ENCODE data around the gene MRPL18. TPM values are rescaled to one million over a fixed set of nuclear protein-coding genes. Genes with fewer than 3 reads are reported as not detected.

The MRPL18 gene
- total RNA-seq (2022; extraction: Qiagen RNA extraction; ENCODE audit: low read depth): 82.2 to 94.5 TPM (median 91.5 TPM) in 5 replicates

DNA sequence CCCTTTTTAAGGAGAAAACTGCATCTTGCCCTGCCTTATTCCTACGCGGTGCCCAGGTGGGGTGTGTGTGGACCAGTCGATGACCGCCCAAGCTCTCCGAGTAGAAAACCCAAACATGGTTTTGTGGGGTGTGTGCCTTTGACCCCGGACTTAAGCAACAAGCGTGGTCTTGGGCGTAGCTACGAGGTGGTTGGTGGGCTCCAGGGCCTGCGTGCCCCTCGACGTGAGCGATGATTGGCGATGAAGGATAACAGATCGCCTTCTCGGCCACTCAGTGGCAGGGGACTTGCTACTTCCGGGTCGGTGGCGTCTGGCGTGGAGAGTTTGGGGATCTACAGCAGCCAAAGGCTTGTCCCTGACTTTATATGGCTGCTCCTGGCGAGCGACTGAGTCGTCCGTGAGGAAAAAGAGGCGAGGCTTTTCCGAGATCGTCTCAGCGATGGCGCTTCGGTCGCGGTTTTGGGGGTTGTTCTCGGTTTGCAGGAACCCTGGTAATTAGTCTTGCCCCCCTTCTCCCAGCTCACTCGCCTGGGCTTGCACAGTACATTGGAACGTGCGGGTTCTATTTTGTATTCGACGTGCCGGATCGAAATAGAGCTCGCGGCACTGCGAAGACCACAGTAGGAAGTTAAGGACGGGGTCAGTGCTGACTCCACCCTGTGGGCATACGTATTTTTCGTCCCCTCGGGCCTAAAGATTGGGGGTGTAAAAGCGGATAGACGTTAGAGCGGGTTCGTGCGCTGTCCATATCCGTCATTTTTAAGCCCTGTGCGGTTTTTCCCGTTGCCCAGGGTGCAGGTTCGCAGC, at the start of gene MRPL18:
MRPL18 (plus strand) TSS at position 319 of the 807 bp plus-strand sequence; CDS start at position 440, 121 bp downstream.

DNA sequence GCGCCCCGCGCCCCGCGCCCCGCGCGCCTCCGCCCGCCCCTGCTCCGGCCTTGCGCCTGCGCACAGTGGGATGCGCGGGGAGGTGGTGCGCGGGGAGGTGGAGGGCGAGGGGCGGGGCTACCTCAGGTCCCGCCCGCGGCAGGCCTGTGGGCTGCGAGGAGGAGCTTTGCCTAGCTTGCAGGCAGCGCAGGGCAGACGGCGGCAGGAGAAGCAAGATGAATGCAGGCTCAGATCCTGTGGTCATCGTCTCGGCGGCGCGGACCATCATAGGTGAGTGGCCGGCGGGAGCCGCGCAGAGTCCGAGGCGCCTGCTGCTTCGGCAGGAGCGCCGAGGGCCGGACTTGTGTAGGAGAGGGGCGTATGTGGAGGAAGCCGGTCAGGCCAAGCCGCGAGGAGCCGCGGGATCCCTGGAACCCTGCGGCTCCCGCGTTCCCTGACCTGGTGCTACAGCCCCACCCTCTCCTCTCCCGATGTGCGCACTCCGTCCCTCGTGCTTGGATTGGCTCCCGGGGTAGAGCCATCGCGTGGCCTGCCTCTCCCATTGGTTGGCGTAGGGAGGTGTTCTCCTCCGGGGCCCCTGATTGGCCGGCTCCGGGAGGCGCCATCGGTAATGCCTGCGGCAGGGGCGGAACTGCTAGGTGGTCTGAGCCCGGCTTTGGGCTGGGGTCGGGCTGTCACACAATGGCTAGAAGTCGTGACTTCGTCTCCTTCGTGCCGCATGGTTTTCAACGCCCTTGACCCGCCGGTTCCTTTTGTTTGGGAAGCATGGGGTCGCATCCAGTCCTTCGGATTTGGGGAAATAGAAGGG, 28.2 kb upstream of the MRPL18 start, which contains the start of gene ACAT2:
ACAT2 (plus strand) TSS at position 173 of the 808 bp plus-strand sequence; CDS start at position 216, 43 bp downstream.

DNA sequence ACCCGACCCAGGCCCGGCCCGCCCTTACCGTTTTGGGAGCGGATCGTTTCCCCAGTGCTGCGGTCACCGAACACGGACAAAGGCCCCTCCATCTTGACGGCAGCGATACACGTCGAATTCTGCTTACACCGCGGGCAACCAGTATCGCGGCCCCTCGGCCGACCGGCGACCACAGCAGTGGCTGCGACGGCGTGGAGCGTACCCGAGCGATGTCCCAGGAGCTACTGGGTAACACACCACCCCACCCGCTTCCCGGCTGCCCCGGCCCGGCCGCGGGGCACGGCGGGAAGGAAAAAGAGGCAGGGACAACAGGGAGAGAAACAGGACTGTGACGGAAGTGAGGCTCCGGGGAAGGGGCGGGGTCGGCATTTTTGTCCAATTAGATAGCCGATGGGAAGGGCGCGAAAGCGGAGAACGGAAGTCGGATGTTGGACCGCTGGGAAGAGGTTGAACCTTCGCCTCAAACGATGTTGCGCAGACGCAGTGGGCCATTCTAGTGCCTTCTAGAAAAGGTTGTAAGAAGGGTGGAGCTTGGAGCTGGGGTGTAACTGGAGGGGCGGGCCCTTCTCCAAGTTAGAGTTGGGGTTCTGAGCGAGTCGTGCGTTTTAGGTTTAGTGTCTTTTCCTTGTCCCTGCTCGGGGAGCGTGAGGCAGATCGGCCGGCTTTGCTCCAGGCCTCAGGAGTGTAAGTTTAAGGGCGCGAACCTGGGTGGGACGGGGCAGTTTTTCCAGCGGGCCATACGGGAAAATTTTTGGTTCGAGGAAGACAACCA, 704 bp upstream of the MRPL18 start, which contains the start of gene TCP1:
TCP1 (minus strand) TSS at position 226 of the 772 bp plus-strand sequence; CDS start at position 92, 134 bp downstream.

DNA sequence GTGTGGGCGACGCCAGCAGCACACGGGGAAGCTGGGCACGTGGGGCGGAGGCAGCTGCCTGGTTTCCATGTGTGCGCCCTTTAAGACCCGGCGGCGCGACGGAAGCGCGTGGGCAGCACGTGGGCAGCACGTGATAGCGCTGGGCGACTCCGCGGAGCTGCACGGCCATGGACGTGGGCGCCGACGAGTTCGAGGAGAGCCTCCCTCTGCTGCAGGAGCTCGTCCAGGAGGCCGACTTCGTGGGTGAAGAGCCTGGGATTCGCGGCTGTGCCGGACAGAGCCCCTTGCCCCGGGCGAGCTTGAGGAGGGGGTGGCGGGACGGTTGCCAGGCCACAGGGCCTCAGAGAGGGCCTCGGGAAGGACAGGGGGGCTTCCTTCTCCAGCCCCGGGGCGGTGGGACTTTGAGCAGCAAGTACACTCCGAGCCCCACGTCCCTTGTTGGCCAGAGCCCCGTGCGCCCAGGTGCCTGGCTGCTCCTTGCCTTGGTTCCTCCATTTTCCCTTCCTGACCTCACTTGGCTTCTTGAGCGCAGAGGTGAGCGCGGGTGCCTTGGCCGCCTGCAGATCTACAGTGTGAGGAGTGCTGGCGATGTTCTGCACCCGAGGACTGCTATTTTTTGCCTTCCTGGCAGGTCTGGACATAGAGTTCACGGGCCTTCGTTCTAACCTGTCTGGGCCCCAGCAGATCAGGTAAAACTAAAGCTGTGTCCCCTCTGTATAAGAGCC, 10.0 kb downstream of the MRPL18 start, which contains the start of gene PNLDC1:
PNLDC1 (plus strand) TSS at position 136 of the 725 bp plus-strand sequence; CDS start at position 168, 32 bp downstream.

Other genes starting within 250 kb of the MRPL18 start
- gene SOD2, start 97.2 kb upstream of the MRPL18 start, total RNA-seq (2022; extraction: Qiagen RNA extraction; ENCODE audit: low read depth): 167 to 210 TPM (median 182 TPM) in 5 replicates
- 53.1 to 76.1 TPM (median 71.2 TPM) in 5 replicates for gene WTAP, start 63.0 kb upstream of the MRPL18 start, total RNA-seq (2022; extraction: Qiagen RNA extraction; ENCODE audit: low read depth)
- 27.0 to 30.8 TPM (median 27.7 TPM) in 5 replicates for gene ACAT2, start 28.4 kb upstream of the MRPL18 start, total RNA-seq (2022; extraction: Qiagen RNA extraction; ENCODE audit: low read depth)
- gene TCP1, start 865 bp upstream of the MRPL18 start, total RNA-seq (2022; extraction: Qiagen RNA extraction; ENCODE audit: low read depth): 221 to 254 TPM (median 244 TPM) in 5 replicates
- 0.11 TPM in 1 of 5 replicates, not detected in the others for gene PNLDC1, start 9.8 kb downstream of the MRPL18 start, total RNA-seq (2022; extraction: Qiagen RNA extraction; ENCODE audit: low read depth)
- not detected in 5 replicates for gene MAS1, start 100.5 kb downstream of the MRPL18 start, total RNA-seq (2022; extraction: Qiagen RNA extraction; ENCODE audit: low read depth)
- gene IGF2R, start 178.6 kb downstream of the MRPL18 start, total RNA-seq (2022; extraction: Qiagen RNA extraction; ENCODE audit: low read depth): 27.1 to 36.3 TPM (median 30.9 TPM) in 5 replicates